Measurements from ENCODE around the gene TFEC.
"Not testable (repeated sequence)": the region's sequence is repeated elsewhere in the genome, so short reads cannot be mapped to it uniquely, and the experiment has no call there.

Gene TFEC

GRCh38 chr7:116030651-116031276 lies at the start of gene TFEC:
Gene TFEC, minus strand, starts transcription at chr7:116030763. Its CDS starts 46,322 bp downstream, at chr7:115984441.
- no peak for TF ChIP-seq CTCF (conservative IDR thresholded peaks at IDR 0.05; ENCODE audit: low read depth)
- CTCF ChIA-PET, result no interaction called here
- no peak within 1 kb of the TSS for H3K27ac ChIP-seq
- no peak for DNase-seq (ENCODE audit: low spot score)
- POLR2A ChIA-PET (ENCODE audit: low non-redundant PET), result no interaction called here

- CTCF ChIA-PET, result interaction anchor here (0.6 kb wide), 1 partner anchor 40 kb away, joined by 3 read pairs; no protein-coding TSS in a partner anchor
- TF ChIP-seq CTCF (conservative IDR thresholded peaks at IDR 0.05; ENCODE audit: low read depth), result no peak
These were observed 45.0 kb upstream of the TFEC start for GRCh38 chr7:116075351-116076145.

GRCh38 chr7:116071629-116072028 lies 41.1 kb upstream of the TFEC start:
- ChIA-PET CTCF (interaction anchor here (0.7 kb wide), 1 partner anchor 732 kb away, joined by 3 read pairs; no protein-coding TSS in a partner anchor), POLR2A (ENCODE audit: low non-redundant PET) (no interaction called here)
- TF ChIP-seq CTCF (conservative IDR thresholded peaks at IDR 0.05; ENCODE audit: low read depth), result no peak
- no peak for DNase-seq (ENCODE audit: low spot score)
- H3K27ac ChIP-seq, result no peak overlapping the region

More at GRCh38 chr7:116075351-116076145, 45.0 kb upstream of the TFEC start:
- no peak for DNase-seq (ENCODE audit: low spot score)
- H3K27ac ChIP-seq, result no peak overlapping the region
- POLR2A ChIA-PET (ENCODE audit: low non-redundant PET), result no interaction called here

GRCh38 chr7:116064179-116064578 lies 33.6 kb upstream of the TFEC start:
- ChIA-PET CTCF (no interaction called here), POLR2A (ENCODE audit: low non-redundant PET) (no interaction called here)
- DNase-seq (ENCODE audit: low spot score), result no peak
- no peak overlapping the region for H3K27ac ChIP-seq
- TF ChIP-seq CTCF (conservative IDR thresholded peaks at IDR 0.05; ENCODE audit: low read depth), result no peak

- ChIA-PET CTCF (no interaction called here), POLR2A (ENCODE audit: low non-redundant PET) (no interaction called here)
- no peak for TF ChIP-seq CTCF (conservative IDR thresholded peaks at IDR 0.05; ENCODE audit: low read depth)
- H3K27ac ChIP-seq, result no peak overlapping the region
- no peak for DNase-seq (ENCODE audit: low spot score)
These were observed 32.1 kb upstream of the TFEC start for GRCh38 chr7:116062666-116063065.

- ChIA-PET CTCF (no interaction called here), POLR2A (ENCODE audit: low non-redundant PET) (no interaction called here)
- H3K27ac ChIP-seq, result no peak overlapping the region
- TF ChIP-seq CTCF (conservative IDR thresholded peaks at IDR 0.05; ENCODE audit: low read depth), result no peak
- DNase-seq (ENCODE audit: low spot score), result no peak
These were observed 21.4 kb upstream of the TFEC start for GRCh38 chr7:116052006-116052405.

- CTCF ChIA-PET; POLR2A ChIA-PET (ENCODE audit: low non-redundant PET); H3K27ac ChIP-seq; DNase-seq (ENCODE audit: low spot score): not testable (repeated sequence)
These were observed 16.7 kb upstream of the TFEC start for GRCh38 chr7:116047261-116047660.

All from RWPE1 (cell line).